GM21360 (cell line): ENCODE data around the gene VPS13D.

Experiments
- ATAC-seq: cut with Tn5 transposase; IDR thresholded peaks from one replicate; pipeline ENCODE4 v1.9.1; 2021; ENCODE audit warnings: mild to moderate bottlenecking, moderate library complexity; ENCODE audit not compliant: unreplicated experiment

The VPS13D gene

GRCh38 chr1:12230549-12231275 is 882 bp downstream of the VPS13D start:
- ATAC-seq = no peak

- no peak for ATAC-seq
These were observed 1.4 kb downstream of the VPS13D start for GRCh38 chr1:12231276-12231595.

- ATAC-seq = no peak
These were observed 2.4 kb downstream of the VPS13D start for GRCh38 chr1:12232221-12232620.

GRCh38 chr1:12244078-12244477 is 14.2 kb downstream of the VPS13D start:
- ATAC-seq = no peak

GRCh38 chr1:12244585-12244984 is 14.8 kb downstream of the VPS13D start:
- no peak for ATAC-seq

GRCh38 chr1:12245116-12245515 is 15.3 kb downstream of the VPS13D start:
- ATAC-seq = no peak

GRCh38 chr1:12245733-12246132 is 15.9 kb downstream of the VPS13D start:
- ATAC-seq = no peak

GRCh38 chr1:12246584-12246983 is 16.8 kb downstream of the VPS13D start:
- ATAC-seq = no peak

- ATAC-seq = no peak
These were observed 19.4 kb downstream of the VPS13D start for GRCh38 chr1:12249181-12249580.

GRCh38 chr1:12249748-12250147 is 19.9 kb downstream of the VPS13D start:
- no peak for ATAC-seq

- no peak for ATAC-seq
These were observed 21.6 kb downstream of the VPS13D start for GRCh38 chr1:12251442-12251841.

- ATAC-seq = no peak
These were observed 26.1 kb downstream of the VPS13D start for GRCh38 chr1:12255913-12256312.

GRCh38 chr1:12258272-12258671 is 28.4 kb downstream of the VPS13D start:
- ATAC-seq = no peak

- no peak for ATAC-seq
These were observed 39.5 kb downstream of the VPS13D start for GRCh38 chr1:12269351-12269750.

GRCh38 chr1:12271033-12271432 is 41.2 kb downstream of the VPS13D start:
- no peak for ATAC-seq

- no peak for ATAC-seq
These were observed 42.9 kb downstream of the VPS13D start for GRCh38 chr1:12272770-12273169.

- no peak for ATAC-seq
These were observed 45.5 kb downstream of the VPS13D start for GRCh38 chr1:12275370-12275769.

- no peak for ATAC-seq
These were observed 46.4 kb downstream of the VPS13D start for GRCh38 chr1:12276225-12276624.

- ATAC-seq = no peak
These were observed 49.2 kb downstream of the VPS13D start for GRCh38 chr1:12279003-12279402.

GRCh38 chr1:12279728-12280464 is 50.1 kb downstream of the VPS13D start:
- no peak for ATAC-seq

GRCh38 chr1:12282142-12282541 is 52.3 kb downstream of the VPS13D start:
- ATAC-seq = no peak

GRCh38 chr1:12284486-12284885 is 54.7 kb downstream of the VPS13D start:
- no peak for ATAC-seq
